PC-9 (cell line): ENCODE results near the gene NEFH. TPM values are rescaled to one million over a fixed set of nuclear protein-coding genes. Genes with fewer than 3 reads are reported as not detected.
A peak's percentile ranks its signal among the peaks of the same experiment; 100 is the strongest.

Source experiments
- BruUV-seq: library from RNA; stranded (reverse); fragments of 400-500 nt; replicated peaks from 2 replicates; lab custom pipeline; 2021; lab: Mats Ljungman, UMichigan
- CTCF ChIA-PET: fragments of 300-600 bp; sonication (Branson Sonifier 250); formaldehyde crosslinking; loops from one replicate; lab custom pipeline; 2022; ENCODE audit warnings: antibody characterized with exemption; lab: Charles Lee
- POLR2A ChIA-PET: fragments of 300-600 bp; sonication (Branson Sonifier 250); formaldehyde crosslinking; loops from one replicate; lab custom pipeline; 2022; ENCODE audit warnings: antibody characterized with exemption; ENCODE audit not compliant: unreplicated experiment; lab: Charles Lee
- DNase-seq, 2 experiments: peaks; one replicate each; pipeline versions ENCODE4 v3.0.0 to v3.0.0-alpha.2; 2015 to 2022; ENCODE audit warnings: mixed read lengths in 1 of 2
- H2AFZ ChIP-seq: fragments of 200-600 bp; sonication (generic); 2 replicates; pipeline ENCODE4 v1.8.1; 2017; ENCODE audit warnings: antibody characterized with exemption
- H3F3A ChIP-seq: fragments of 200-600 bp; sonication (generic); 2 replicates; pipeline ENCODE4 v1.8.1; 2017; ENCODE audit warnings: antibody characterized with exemption, mild to moderate bottlenecking, low read depth; ENCODE audit not compliant: insufficient read depth
- H3K27ac ChIP-seq: fragments of 200-600 bp; sonication (generic); 2 replicates; pipeline ENCODE4 v1.6.1; 2016; ENCODE audit warnings: mixed run types
- H3K27me3 ChIP-seq: fragments of 200-600 bp; sonication (generic); 2 replicates; pipeline ENCODE4 v1.6.1; 2016; ENCODE audit warnings: low read depth, mixed run types; ENCODE audit not compliant: insufficient read depth
- H3K36me3 ChIP-seq: fragments of 200-600 bp; sonication (generic); 2 replicates; pipeline ENCODE4 v1.6.1; 2016; ENCODE audit warnings: low read depth, mixed run types
- H3K4me1 ChIP-seq: fragments of 200-600 bp; sonication (generic); replicated peaks from 2 replicates; pipeline ENCODE4 v1.6.1; 2016; ENCODE audit warnings: mixed run types; ENCODE audit not compliant: insufficient read depth
- H3K4me2 ChIP-seq: fragments of 200-600 bp; sonication (generic); 2 replicates; pipeline ENCODE4 v1.6.1; 2017; ENCODE audit warnings: mixed run types
- H3K4me3 ChIP-seq: fragments of 200-600 bp; sonication (generic); 2 replicates; pipeline ENCODE4 v1.6.1; 2016; ENCODE audit warnings: mixed run types
- H3K79me2 ChIP-seq: fragments of 200-600 bp; sonication (generic); 2 replicates; pipeline ENCODE4 v1.6.1; 2017; ENCODE audit warnings: low read depth, mixed run types
- H3K9me2 ChIP-seq: fragments of 200-600 bp; sonication (generic); 2 replicates; pipeline ENCODE4 v1.8.1; 2017; ENCODE audit warnings: mild to moderate bottlenecking; ENCODE audit not compliant: insufficient read depth
- H3K9me3 ChIP-seq: fragments of 200-600 bp; sonication (generic); 2 replicates; pipeline ENCODE4 v1.8.1; 2016; ENCODE audit warnings: low read depth; ENCODE audit not compliant: insufficient read depth
- H4K20me1 ChIP-seq: fragments of 200-600 bp; sonication (generic); 2 replicates; pipeline ENCODE4 v1.8.1; 2017; ENCODE audit not compliant: insufficient read depth
- CTCF ChIP-seq: fragments of 200-600 bp; sonication (generic); conservative IDR thresholded peaks from 2 replicates; pipeline ENCODE4 v1.6.1; 2017; ENCODE audit warnings: mixed run types, antibody characterized with exemption, mild to moderate bottlenecking, moderate library complexity
- EZH2 ChIP-seq: fragments of 200-600 bp; sonication (generic); IDR thresholded peaks from 2 replicates; pipeline ENCODE4 v1.8.0; 2017; ENCODE audit warnings: antibody characterized with exemption, low read depth
- intact Hi-C: fragments of 100-400 bp; cut with micrococcal nuclease; formaldehyde crosslinking; loops from one replicate; pipeline ENCODE4 v1.10.0; 2022; ENCODE audit not compliant: unreplicated experiment
- total RNA-seq: library from RNA; stranded (reverse); gene quantifications from 2 replicates; pipeline ENCODE4 v1.2.3, GENCODE V29; 2021

Gene NEFH
- total RNA-seq, 1 experiment from 2014 or later, result 6.9 TPM

DNA sequence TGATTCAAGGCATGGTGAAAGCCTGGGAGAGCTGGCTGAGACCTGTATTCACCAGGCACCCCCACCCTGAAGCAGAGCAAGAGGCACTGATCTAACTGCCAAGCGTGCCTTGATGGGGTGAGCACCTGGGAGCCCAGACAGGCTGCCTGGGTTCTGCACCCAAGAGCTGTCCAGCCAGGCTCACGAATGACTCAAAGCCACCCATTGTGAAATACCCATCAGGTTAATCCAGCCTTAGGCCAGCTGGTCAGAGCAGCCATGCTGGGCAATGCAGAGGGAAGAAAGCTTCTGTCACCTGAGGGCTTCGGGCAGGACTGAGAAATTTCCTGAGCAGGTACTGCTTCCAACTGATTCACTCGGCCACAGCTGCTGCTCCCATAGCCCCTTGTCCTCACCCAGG is 51.4 kb downstream of the NEFH start:
- Histone ChIP-seq H3F3A (peaks cover 18% of the 10 kb centered on the region; the same call in 1 of the 2 replicates), H3K36me3 (peaks cover 21% of the 10 kb centered on the region; the same call in 1 of the 2 replicates), H3K9me2 (no peaks in the 10 kb centered on the region), H3K27me3 (no peaks in the 10 kb centered on the region), H3K9me3 (no peaks in the 10 kb centered on the region), H3K4me3 (no peak overlapping the region), H4K20me1 (peaks cover 13% of the 10 kb centered on the region; the same call in 1 of the 2 replicates), H3K27ac (no peak overlapping the region), H2AFZ (no peak overlapping the region), H3K79me2 (no peaks in the 10 kb centered on the region), H3K4me1 (no peaks in the 10 kb centered on the region; the same call in 1 of the 2 replicates), H3K4me2 (no peak overlapping the region)
- intact Hi-C loops, result no loop called here
- BruUV-seq, result no TSS peak
- ChIA-PET CTCF (no interaction called here), POLR2A (no interaction called here)
- peak in 1 of 2 experiments; percentile 70 for DNase-seq
- no peak for TF ChIP-seq EZH2
- TF ChIP-seq CTCF, result no peak

- no peak overlapping the region for H3K4me2 ChIP-seq
- no peaks in the 10 kb centered on the region for H3K9me3 ChIP-seq
- TF ChIP-seq EZH2, result no peak
- no peak for TF ChIP-seq CTCF
- H3K4me3 ChIP-seq, result no peak overlapping the region
- no peaks in the 10 kb centered on the region; the same call in 1 of the 2 replicates for H3K4me1 ChIP-seq
- H3K27me3 ChIP-seq, result no peaks in the 10 kb centered on the region
- POLR2A ChIA-PET, result no interaction called here
- H3K79me2 ChIP-seq, result no peaks in the 10 kb centered on the region
- no peak overlapping the region for H3K27ac ChIP-seq
- H2AFZ ChIP-seq, result no peak overlapping the region
- H3F3A ChIP-seq, result peaks cover 13% of the 10 kb centered on the region; the same call in 1 of the 2 replicates
- intact Hi-C loops, result no loop called here
- no TSS peak for BruUV-seq
- peaks cover 2% of the 10 kb centered on the region; the same call in 1 of the 2 replicates for H4K20me1 ChIP-seq
- no peaks in the 10 kb centered on the region for H3K9me2 ChIP-seq
- CTCF ChIA-PET, result no interaction called here
- peaks cover 21% of the 10 kb centered on the region; the same call in 1 of the 2 replicates for H3K36me3 ChIP-seq
- DNase-seq, result no peak
These were observed 56.4 kb downstream of the NEFH start for GRCh38 chr22:29536411-29536810.

GRCh38 chr22:29539105-29539504 is 59.1 kb downstream of the NEFH start:
- intact Hi-C loops, result no loop called here
- no TSS peak for BruUV-seq
- Histone ChIP-seq H3K4me1 (no peaks in the 10 kb centered on the region), H2AFZ (no peak overlapping the region), H3F3A (no peaks in the 10 kb centered on the region), H3K9me2 (no peaks in the 10 kb centered on the region), H3K27ac (no peak overlapping the region), H3K4me3 (no peak overlapping the region), H3K27me3 (no peaks in the 10 kb centered on the region), H4K20me1 (0 out of 2 replicates have a peak, but pooled peaks cover 2% of the 10 kb centered on the region), H3K9me3 (no peaks in the 10 kb centered on the region), H3K79me2 (no peaks in the 10 kb centered on the region), H3K36me3 (peaks cover 20% of the 10 kb centered on the region; the same call in 1 of the 2 replicates), H3K4me2 (no peak overlapping the region)
- TF ChIP-seq CTCF (no peak), EZH2 (no peak)
- ChIA-PET CTCF (no interaction called here), POLR2A (no interaction called here)
- no peak for DNase-seq

Other genes with a start within 250 kb of the NEFH start
- gene RHBDD3, start 212.2 kb upstream of the NEFH start, total RNA-seq, result 17.6 and 21.9 TPM in 2 replicates
- gene EWSR1, start 211.9 kb upstream of the NEFH start, total RNA-seq, result 136 and 200 TPM in 2 replicates
- gene GAS2L1, start 173.6 kb upstream of the NEFH start, total RNA-seq, result 15.2 and 16.6 TPM in 2 replicates
- not detected in 2 replicates for gene RASL10A, start 164.5 kb upstream of the NEFH start, total RNA-seq
- 43.9 and 50.8 TPM in 2 replicates for gene AP1B1, start 91.6 kb upstream of the NEFH start, total RNA-seq
- not detected in 2 replicates for gene RFPL1, start 41.6 kb upstream of the NEFH start, total RNA-seq
- gene THOC5, start 73.5 kb downstream of the NEFH start, total RNA-seq, result 42.3 and 50.2 TPM in 2 replicates
- 84.9 and 100 TPM in 2 replicates for gene NIPSNAP1, start 100.9 kb downstream of the NEFH start, total RNA-seq
- 58.5 and 73.2 TPM in 2 replicates for gene NF2, start 123.4 kb downstream of the NEFH start, total RNA-seq
- gene CABP7, start 239.8 kb downstream of the NEFH start, total RNA-seq, result 0.11 TPM in 1 of 2 replicates, not detected in the other